OCI-LY3 (cell line): ENCODE results near the gene LOXL1.

Source experiments
- H2AFZ ChIP-seq: fragments of 200-600, 300-600 bp; shearing (Covaris generic); 2 replicates; pipeline ENCODE4 v1.6.0; 2014; ENCODE audit warnings: antibody characterized with exemption, low read depth, low read length
- H3K27ac ChIP-seq: fragments of 200-600, 300-600 bp; sonication (generic); 2 replicates; pipeline ENCODE4 v1.5.1; 2014; ENCODE audit warnings: mild to moderate bottlenecking, low read length, moderate library complexity, mixed read lengths
- H3K27me3 ChIP-seq: fragments of 200-600, 300-600 bp; sonication (generic); 2 replicates; pipeline ENCODE4 v1.6.1; 2014; ENCODE audit warnings: low read depth, low read length, mixed read lengths
- H3K36me3 ChIP-seq: fragments of 200-600, 300-600 bp; sonication (generic); replicated peaks from 2 replicates; pipeline ENCODE3; 2014; ENCODE audit warnings: low read depth, low read length, mixed read lengths
- H3K4me1 ChIP-seq: fragments of 300-600, 200-600 bp; sonication (generic); 2 replicates; pipeline ENCODE4 v1.6.1; 2014; ENCODE audit warnings: low read length, mixed read lengths
- H3K4me2 ChIP-seq: fragments of 200-600, 300-600 bp; sonication (generic); 2 replicates; pipeline ENCODE4 v1.6.1; 2014; ENCODE audit warnings: low read length, mixed read lengths
- H3K4me3 ChIP-seq: fragments of 300-600, 200-600 bp; sonication (generic); 2 replicates; pipeline ENCODE4 v1.5.1; 2014; ENCODE audit warnings: antibody characterized with exemption, mild to moderate bottlenecking, low read length, moderate library complexity
- H3K79me2 ChIP-seq: fragments of 300-600, 200-600 bp; shearing (Covaris generic); 2 replicates; pipeline ENCODE4 v1.6.1; 2014; ENCODE audit warnings: mild to moderate bottlenecking, low read length, mixed read lengths
- H3K9ac ChIP-seq: fragments of 300-600, 200-600 bp; shearing (Covaris generic); 2 replicates; pipeline ENCODE4 v1.6.0; 2014; ENCODE audit warnings: mild to moderate bottlenecking, low read length, moderate library complexity
- H3K9me3 ChIP-seq: fragments of 200-600, 300-600 bp; shearing (Covaris generic); 2 replicates; pipeline ENCODE4 v1.6.1; 2014; ENCODE audit warnings: low read length, mixed read lengths; ENCODE audit not compliant: insufficient read depth
- H4K20me1 ChIP-seq: fragments of 200-600, 300-600 bp; sonication (generic); 2 replicates; pipeline ENCODE4 v1.6.1; 2016; ENCODE audit warnings: low read length, mixed read lengths; ENCODE audit not compliant: insufficient read depth
- CTCF ChIP-seq: fragments of 200-600, 300-600 bp; sonication (generic); IDR thresholded peaks from 2 replicates; pipeline ENCODE4 v1.5.1; 2014; ENCODE audit warnings: antibody characterized with exemption, low read length, low read depth
- EZH2phosphoT487 ChIP-seq: fragments of 200-600 bp; shearing (Covaris generic); IDR thresholded peaks from 2 replicates; pipeline ENCODE4 v1.6.1; 2018; ENCODE audit warnings: antibody characterized with exemption, mixed run types, low read depth

Gene LOXL1

GRCh38 chr15:73996939-73997338, 70.7 kb downstream of the LOXL1 start:
- TF ChIP-seq EZH2phosphoT487 (no peak), CTCF (no peak)
- Histone ChIP-seq H3K36me3 (peaks cover 37% of the 10 kb centered on the region), H3K4me1 (peaks cover 39% of the 10 kb centered on the region), H3K27me3 (no peaks in the 10 kb centered on the region), H4K20me1 (peaks cover 23% of the 10 kb centered on the region), H3K27ac (peak overlapping the region; percentile 52), H3K9ac (peak overlapping the region; percentile 46), H3K9me3 (no peaks in the 10 kb centered on the region), H3K4me2 (peak overlapping the region; percentile 85), H2AFZ (no peak overlapping the region), H3K79me2 (peaks cover 77% of the 10 kb centered on the region), H3K4me3 (peak overlapping the region; percentile 85)

- no peak overlapping the region for H2AFZ ChIP-seq
- peaks cover 42% of the 10 kb centered on the region for H3K36me3 ChIP-seq
- TF ChIP-seq CTCF (no peak), EZH2phosphoT487 (no peak)
- H3K4me1 ChIP-seq = peaks cover 32% of the 10 kb centered on the region
- H3K4me2 ChIP-seq = no peak overlapping the region
- H3K4me3 ChIP-seq = no peak overlapping the region
- no peak overlapping the region for H3K27ac ChIP-seq
- H4K20me1 ChIP-seq = peaks cover 23% of the 10 kb centered on the region
- no peaks in the 10 kb centered on the region for H3K9me3 ChIP-seq
- H3K27me3 ChIP-seq = no peaks in the 10 kb centered on the region
- no peak overlapping the region for H3K9ac ChIP-seq
- H3K79me2 ChIP-seq = peaks cover 85% of the 10 kb centered on the region
Measured at GRCh38 chr15:73997986-73998385, 71.7 kb downstream of the LOXL1 start.
